ENCODE results near the gene UPF1. TPM values are rescaled to one million over a fixed set of nuclear protein-coding genes. Genes with fewer than 3 reads are reported as not detected.
A peak's percentile ranks its signal among the peaks of the same experiment; 100 is the strongest.

The UPF1 gene
- total RNA-seq, 1 donor from 2014 or later = 225 TPM

DNA sequence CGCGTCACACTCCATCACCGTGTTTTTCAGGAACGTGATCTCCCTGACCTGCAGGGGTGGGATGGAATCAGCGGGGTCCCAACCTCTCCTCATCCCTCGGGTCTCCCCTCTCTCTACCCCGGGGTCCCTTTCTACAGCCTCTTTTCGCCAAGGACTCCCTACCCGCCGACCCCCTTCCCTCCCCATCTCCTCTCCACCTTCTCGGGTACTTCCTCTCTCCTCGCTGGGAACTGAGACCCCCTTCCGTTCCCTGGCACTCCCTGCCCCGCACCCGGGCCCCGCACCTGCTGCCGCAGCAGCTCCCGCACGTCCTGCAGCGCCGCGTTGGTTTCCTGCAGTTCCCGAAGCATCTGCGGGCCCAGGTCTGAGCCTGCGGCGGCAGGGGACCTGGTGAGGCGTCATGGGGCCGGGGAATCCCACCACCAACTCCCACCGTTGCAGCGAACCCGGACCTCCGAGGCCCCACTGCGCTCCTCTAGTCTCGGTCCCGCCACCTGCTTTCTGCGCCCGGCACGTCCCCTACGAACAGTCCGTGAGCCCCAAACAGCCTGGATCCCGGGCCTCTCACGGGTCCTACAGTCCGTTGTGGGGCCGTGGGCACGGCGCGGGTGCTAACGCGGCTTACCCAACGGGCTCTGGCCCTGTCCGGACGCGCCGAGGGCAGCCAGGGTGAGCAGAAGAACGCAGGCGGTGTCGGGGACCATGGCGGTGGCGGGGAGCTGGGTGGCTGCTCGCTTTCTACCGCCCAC is 41.0 kb upstream of the UPF1 start, which contains the start of gene COMP:
COMP (minus strand) TSS at position 740 of the 749 bp plus-strand sequence; CDS start at position 704, 36 bp downstream.
- Histone ChIP-seq H3K27ac (no peak within 1 kb of the TSS), H3K4me1 (peaks cover 13 to 26% of the 10 kb centered on the region in 2 donors), H3K36me3 (no peaks in the 10 kb centered on the region), H3K27me3 (peaks cover 43% of the 10 kb centered on the region), H3K9me3 (no peaks in the 10 kb centered on the region), H3K4me3 (peak within 1 kb of the TSS; percentile 21 to 57)
- TF ChIP-seq, protein P1, sequence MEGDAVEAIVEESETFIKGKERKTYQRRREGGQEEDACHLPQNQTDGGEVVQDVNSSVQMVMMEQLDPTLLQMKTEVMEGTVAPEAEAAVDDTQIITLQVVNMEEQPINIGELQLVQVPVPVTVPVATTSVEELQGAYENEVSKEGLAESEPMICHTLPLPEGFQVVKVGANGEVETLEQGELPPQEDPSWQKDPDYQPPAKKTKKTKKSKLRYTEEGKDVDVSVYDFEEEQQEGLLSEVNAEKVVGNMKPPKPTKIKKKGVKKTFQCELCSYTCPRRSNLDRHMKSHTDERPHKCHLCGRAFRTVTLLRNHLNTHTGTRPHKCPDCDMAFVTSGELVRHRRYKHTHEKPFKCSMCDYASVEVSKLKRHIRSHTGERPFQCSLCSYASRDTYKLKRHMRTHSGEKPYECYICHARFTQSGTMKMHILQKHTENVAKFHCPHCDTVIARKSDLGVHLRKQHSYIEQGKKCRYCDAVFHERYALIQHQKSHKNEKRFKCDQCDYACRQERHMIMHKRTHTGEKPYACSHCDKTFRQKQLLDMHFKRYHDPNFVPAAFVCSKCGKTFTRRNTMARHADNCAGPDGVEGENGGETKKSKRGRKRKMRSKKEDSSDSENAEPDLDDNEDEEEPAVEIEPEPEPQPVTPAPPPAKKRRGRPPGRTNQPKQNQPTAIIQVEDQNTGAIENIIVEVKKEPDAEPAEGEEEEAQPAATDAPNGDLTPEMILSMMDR (IDR thresholded peaks at IDR 0.05) = no peak
- intact Hi-C loops (cut with DNase I) = no loop called here
- no peak for DNase-seq (ENCODE audit: low spot score in 2 of 2)

DNA sequence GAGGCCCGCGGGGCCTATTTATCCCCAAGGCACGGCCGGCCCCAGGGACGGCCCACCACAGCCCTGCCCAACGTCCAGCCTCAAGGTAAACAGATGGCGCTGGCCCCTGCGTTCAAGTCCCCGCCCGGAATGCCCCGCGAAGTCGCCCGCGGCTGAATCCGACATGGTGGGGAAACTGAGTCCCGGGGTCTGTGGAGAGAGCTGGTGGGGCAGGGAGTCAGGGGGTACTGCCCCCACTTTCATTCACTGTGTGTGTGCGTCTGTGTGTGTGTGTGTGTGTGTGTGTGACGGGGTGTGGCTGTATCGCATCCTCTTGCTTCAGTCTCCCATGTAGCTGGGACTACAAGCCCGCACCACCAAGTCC is 40.5 kb upstream of the UPF1 start:
- Histone ChIP-seq H3K4me1 (peaks cover 13 to 27% of the 10 kb centered on the region in 2 donors), H3K36me3 (no peaks in the 10 kb centered on the region), H3K9me3 (no peaks in the 10 kb centered on the region), H3K27me3 (peaks cover 43% of the 10 kb centered on the region), H3K4me3 (peak overlapping the region in 1 of 2 donors; percentile 57), H3K27ac (no peak overlapping the region)
- intact Hi-C loops (cut with DNase I) = no loop called here
- TF ChIP-seq, protein P1 (IDR thresholded peaks at IDR 0.05) = no peak
- no peak for DNase-seq (ENCODE audit: low spot score in 2 of 2)

DNA sequence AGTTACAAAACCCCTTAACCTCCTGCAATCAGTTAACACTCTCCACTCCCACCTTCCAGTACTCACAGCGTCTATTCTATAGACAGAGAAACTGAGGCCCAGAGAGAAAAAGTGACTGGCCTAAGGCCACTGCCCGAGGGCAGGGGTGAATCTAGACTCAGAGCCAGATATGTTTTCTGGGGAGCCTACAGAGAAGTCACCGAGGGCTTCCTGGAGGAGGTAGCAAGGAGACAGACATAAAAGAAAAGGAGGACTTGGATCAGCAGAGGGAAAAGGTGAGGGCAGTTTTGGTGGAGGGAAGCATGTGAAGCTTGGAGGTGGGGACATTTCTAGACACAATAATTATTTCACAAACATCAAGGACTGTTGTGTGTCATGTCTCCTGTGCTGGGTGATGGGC is 39.1 kb upstream of the UPF1 start:
- H3K4me3 ChIP-seq = no peak overlapping the region
- H3K4me1 ChIP-seq = peaks cover 10 to 27% of the 10 kb centered on the region in 2 donors
- no peak overlapping the region for H3K27ac ChIP-seq
- no peak for DNase-seq (ENCODE audit: low spot score in 2 of 2)
- peaks cover 32% of the 10 kb centered on the region for H3K27me3 ChIP-seq
- TF ChIP-seq, protein P1 (IDR thresholded peaks at IDR 0.05) = no peak
- H3K36me3 ChIP-seq = no peaks in the 10 kb centered on the region
- intact Hi-C loops (cut with DNase I) = no loop called here
- no peaks in the 10 kb centered on the region for H3K9me3 ChIP-seq

DNA sequence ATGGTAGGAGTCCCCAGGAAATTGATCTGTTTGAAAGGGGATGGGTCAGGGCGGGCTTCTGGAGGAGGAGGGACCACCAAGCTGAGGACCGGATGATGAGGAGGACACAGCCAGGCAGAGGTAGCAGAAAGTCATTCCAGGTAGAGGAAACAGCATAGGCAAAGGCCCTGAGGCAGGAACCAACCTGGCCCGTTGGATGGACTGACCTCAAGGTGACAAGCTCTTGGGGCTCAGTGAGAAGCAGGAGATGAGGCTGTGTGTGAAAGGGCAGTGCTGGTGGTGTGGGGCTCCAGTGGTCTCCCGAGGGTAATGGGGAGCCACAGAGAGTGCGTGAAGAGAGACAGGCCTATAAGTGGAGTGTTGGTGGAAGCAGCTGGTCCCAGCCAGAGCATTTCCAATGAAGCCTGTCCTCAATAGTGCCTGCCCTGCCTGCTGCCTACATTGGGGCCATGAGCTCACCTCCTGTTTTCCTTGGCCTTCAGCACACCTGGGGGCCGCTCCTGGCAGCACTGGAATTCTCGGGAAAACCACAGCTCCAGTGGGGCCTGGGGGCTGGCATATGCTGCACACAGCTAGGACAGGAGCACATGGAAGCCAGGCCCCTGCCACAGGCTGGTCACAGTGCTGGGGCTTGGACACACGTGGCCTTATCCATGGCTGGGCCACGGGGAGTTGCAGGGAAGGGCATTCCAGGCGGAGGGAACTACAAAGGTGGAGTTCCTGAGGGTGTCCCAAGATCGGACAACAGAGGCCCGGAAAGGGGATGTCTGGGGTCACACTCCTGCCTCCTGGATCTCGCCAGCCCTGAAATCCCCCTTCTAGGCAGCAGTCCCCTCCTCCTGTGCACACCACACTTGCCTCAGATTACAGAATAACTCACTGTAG is 38.4 kb upstream of the UPF1 start:
- Histone ChIP-seq H3K36me3 (no peaks in the 10 kb centered on the region), H3K9me3 (no peaks in the 10 kb centered on the region), H3K4me1 (peaks cover 10 to 27% of the 10 kb centered on the region in 2 donors), H3K27me3 (peaks cover 25% of the 10 kb centered on the region), H3K27ac (no peak overlapping the region), H3K4me3 (no peak overlapping the region)
- no peak for DNase-seq (ENCODE audit: low spot score in 2 of 2)
- TF ChIP-seq, protein P1 (IDR thresholded peaks at IDR 0.05) = no peak
- intact Hi-C loops (cut with DNase I) = no loop called here

DNA sequence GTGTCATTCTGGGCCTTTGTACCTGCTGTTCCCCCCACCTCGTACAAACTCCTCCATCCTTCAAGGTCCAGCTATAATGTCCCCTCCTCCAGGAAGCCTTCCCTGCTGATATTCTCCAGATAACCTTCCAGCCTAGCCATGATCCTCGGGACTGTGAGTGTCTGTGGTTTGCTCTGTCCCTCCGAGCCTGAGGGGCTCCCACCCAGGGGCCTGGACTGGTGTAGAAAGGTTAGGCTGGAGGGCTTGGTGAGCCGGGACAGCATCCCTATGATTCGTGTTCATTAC is 37.8 kb upstream of the UPF1 start:
- intact Hi-C loops (cut with DNase I) = no loop called here
- Histone ChIP-seq H3K36me3 (no peaks in the 10 kb centered on the region), H3K4me3 (no peak overlapping the region), H3K27ac (no peak overlapping the region), H3K4me1 (peaks cover 10 to 22% of the 10 kb centered on the region in 2 donors), H3K9me3 (no peaks in the 10 kb centered on the region), H3K27me3 (peaks cover 20% of the 10 kb centered on the region)
- TF ChIP-seq, protein P1 (IDR thresholded peaks at IDR 0.05) = no peak
- DNase-seq (ENCODE audit: low spot score in 2 of 2) = no peak

Data from ascending aorta (tissue), 2 donors.